ENCODE measurements around the gene AUP1.
"Not testable (repeated sequence)": the region's sequence is repeated elsewhere in the genome, so short reads cannot be mapped to it uniquely, and the experiment has no call there.

Gene AUP1

DNA sequence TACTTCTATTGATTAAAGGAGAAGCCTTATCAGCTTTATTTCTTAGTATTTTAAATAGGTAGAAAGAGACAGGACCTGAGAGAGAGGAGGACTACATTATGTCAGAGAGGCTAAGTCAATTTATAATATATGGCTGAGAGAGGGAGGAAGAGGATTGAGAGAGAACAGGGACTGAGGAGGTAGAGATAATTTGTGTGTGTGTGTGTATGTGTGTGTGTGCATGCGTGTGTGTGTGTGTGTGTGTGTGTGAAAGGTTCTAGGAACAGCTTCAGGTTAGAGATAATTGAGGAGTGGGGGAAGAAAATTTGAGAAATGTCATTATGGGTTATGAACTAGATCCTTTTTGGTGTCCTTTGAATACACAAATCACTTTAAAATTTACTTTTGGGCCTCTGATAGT is 40.2 kb upstream of the AUP1 start:
- peaks cover 7% of the 10 kb centered on the region for H3K27me3 ChIP-seq (ENCODE audit: control insufficient read depth, insufficient read depth, low read length, poor library complexity, severe bottlenecking)
- H3K4me3 ChIP-seq (ENCODE audit: insufficient read depth, low read depth, low read length) = no peak overlapping the region
- H3K9me3 ChIP-seq (ENCODE audit: control insufficient read depth, low read length) = no peaks in the 10 kb centered on the region
- no peaks in the 10 kb centered on the region for H3K4me1 ChIP-seq (ENCODE audit: control insufficient read depth, insufficient read depth, low read length)
- no peak overlapping the region for H3K27ac ChIP-seq (ENCODE audit: insufficient read depth, low read depth, low read length, poor library complexity, severe bottlenecking)
- no peaks in the 10 kb centered on the region for H3K36me3 ChIP-seq (ENCODE audit: control insufficient read depth, insufficient read depth, low read length)
- WGBS, 2 experiments = 87 to 88% methylated on average over 1 of the region's 1 CpG

DNA sequence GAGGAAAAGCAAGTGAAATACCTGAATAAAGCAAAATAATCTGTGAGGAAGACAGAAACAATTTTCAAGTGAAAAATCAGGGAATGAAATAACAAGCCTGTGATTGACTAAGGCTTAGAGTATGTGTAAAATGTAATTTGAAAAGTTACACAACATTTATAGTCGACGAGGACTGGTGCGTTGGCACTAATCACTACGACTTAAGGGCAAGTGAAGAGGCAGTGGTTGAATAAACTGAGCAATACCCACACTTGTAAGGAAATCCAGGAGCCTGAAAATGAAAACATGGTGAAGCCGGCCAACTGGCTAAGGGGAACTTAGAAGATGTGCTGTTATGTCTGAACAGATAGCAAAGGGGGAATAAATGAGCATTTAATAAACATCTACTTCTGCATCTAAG is 38.4 kb upstream of the AUP1 start:
- WGBS, 2 experiments = 92% methylated on average over 5 of the region's 5 CpGs
- Histone ChIP-seq H3K36me3 (ENCODE audit: control insufficient read depth, insufficient read depth, low read length) (no peaks in the 10 kb centered on the region), H3K4me1 (ENCODE audit: control insufficient read depth, insufficient read depth, low read length) (no peaks in the 10 kb centered on the region), H3K27ac (ENCODE audit: insufficient read depth, low read depth, low read length, poor library complexity, severe bottlenecking) (no peak overlapping the region), H3K4me3 (ENCODE audit: insufficient read depth, low read depth, low read length) (no peak overlapping the region), H3K27me3 (ENCODE audit: control insufficient read depth, insufficient read depth, low read length, poor library complexity, severe bottlenecking) (peaks cover 7% of the 10 kb centered on the region), H3K9me3 (ENCODE audit: control insufficient read depth, low read length) (no peaks in the 10 kb centered on the region)

DNA sequence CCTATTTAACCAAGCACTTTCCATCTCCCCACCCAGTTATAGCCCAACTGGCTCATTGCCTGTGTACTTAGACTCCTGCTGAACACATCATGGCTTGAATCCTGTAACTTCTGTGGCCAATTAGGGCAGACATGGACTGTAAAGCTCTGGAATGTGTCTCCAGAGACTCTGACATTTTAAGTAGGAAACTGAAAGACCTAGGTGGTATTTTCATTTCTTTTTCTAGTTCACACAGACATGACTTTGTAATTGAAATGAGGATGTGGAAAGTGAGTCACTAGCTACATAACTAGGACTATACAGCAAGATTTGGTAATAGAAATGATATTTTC is 37.2 kb upstream of the AUP1 start:
- Histone ChIP-seq H3K27ac (ENCODE audit: insufficient read depth, low read depth, low read length, poor library complexity, severe bottlenecking) (no peak overlapping the region), H3K4me1 (ENCODE audit: control insufficient read depth, insufficient read depth, low read length) (no peaks in the 10 kb centered on the region), H3K4me3 (ENCODE audit: insufficient read depth, low read depth, low read length) (no peak overlapping the region), H3K9me3 (ENCODE audit: control insufficient read depth, low read length) (no peaks in the 10 kb centered on the region), H3K36me3 (ENCODE audit: control insufficient read depth, insufficient read depth, low read length) (no peaks in the 10 kb centered on the region), H3K27me3 (ENCODE audit: control insufficient read depth, insufficient read depth, low read length, poor library complexity, severe bottlenecking) (peaks cover 11% of the 10 kb centered on the region)

DNA sequence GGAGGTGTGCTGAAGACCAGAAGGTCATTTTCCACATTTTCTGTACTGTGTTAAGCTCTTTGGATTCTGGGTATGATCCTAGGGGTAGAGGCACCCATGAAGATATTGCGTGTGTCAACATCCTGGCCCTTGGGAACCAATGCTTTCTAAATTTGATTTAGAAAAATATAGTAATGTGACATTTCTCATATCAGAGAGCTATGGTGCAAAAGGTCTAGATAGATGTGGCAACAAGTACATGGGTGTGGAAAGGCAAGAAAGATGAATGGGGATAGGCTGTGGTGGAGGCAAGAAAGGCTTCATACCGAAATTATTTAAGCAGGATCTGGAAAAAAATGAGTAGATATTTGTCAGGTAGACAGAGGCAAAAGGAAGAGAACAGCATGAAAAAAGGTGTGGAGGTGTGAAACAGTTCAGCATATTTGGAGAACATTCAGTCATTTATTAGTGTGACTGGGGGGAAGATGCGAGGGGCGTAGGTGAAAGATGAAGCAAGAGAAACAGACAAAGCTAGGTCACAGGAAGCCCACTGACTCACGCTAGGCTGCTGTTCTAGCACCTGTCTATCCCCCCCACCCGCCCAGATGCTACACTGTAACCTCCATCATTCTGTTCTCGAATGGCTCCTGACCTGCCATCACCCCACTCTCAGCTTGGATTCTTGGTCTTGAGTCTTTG is 36.7 kb upstream of the AUP1 start:
- Histone ChIP-seq H3K9me3 (ENCODE audit: control insufficient read depth, low read length) (no peaks in the 10 kb centered on the region), H3K4me3 (ENCODE audit: insufficient read depth, low read depth, low read length) (no peak overlapping the region), H3K4me1 (ENCODE audit: control insufficient read depth, insufficient read depth, low read length) (no peaks in the 10 kb centered on the region), H3K27me3 (ENCODE audit: control insufficient read depth, insufficient read depth, low read length, poor library complexity, severe bottlenecking) (peaks cover 14% of the 10 kb centered on the region), H3K27ac (ENCODE audit: insufficient read depth, low read depth, low read length, poor library complexity, severe bottlenecking) (no peak overlapping the region), H3K36me3 (ENCODE audit: control insufficient read depth, insufficient read depth, low read length) (no peaks in the 10 kb centered on the region)
- WGBS, 2 experiments = 87% methylated on average over 7 of the region's 7 CpGs

DNA sequence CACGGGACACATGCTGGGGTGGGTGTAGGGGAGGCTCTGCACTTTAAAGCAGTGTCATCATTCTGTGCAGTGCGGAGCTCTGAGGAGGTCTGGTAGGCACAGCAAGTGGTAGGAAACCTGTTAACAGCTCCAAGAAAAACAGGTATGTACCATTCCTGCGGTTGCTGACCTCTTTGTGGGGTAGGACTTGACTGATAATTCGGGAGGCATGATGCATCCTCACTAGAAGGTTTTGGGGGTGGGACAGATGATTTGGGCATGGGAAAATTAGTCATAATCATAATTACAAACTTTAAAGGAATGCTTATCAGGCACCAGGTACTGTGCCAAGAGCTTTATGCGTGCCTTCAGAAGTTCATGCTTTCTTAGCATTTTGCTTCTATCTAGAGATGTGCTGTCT is 34.7 kb upstream of the AUP1 start:
- H3K9me3 ChIP-seq (ENCODE audit: control insufficient read depth, low read length) = no peaks in the 10 kb centered on the region

DNA sequence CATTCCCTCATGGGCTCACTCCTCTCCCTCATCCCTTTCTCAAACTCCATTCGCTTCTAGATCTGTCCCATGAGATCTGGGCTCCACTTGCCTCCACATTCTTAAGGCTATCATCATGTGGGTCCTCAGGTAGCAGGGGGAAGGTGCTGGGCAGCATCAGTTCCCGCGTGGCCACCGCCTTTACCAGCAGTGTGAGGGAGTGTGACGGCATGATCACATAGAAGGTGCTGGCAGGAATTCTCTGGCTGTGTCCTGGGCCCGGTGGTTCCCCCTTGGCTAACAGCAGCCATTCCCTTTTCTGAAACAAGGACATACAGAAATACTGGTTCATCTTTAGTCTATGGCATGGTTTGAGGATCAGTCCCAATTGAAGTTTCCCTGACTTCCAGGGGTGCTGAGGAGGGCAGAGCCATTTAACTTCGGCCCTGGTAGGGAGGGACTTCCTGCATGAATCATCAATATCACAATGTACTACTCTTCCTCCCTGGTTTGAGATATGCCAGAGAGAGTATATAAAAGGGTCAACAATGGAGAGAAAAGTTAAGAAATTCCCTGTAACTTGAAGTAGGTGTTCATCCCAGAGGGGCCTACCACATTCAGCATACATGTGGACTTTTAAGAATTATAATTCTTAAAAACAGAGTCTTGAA is 32.7 kb upstream of the AUP1 start:
- Histone ChIP-seq H3K4me3 (ENCODE audit: insufficient read depth, low read depth, low read length) (no peak overlapping the region), H3K27me3 (ENCODE audit: control insufficient read depth, insufficient read depth, low read length, poor library complexity, severe bottlenecking) (peaks cover 19% of the 10 kb centered on the region), H3K36me3 (ENCODE audit: control insufficient read depth, insufficient read depth, low read length) (no peaks in the 10 kb centered on the region), H3K9me3 (ENCODE audit: control insufficient read depth, low read length) (no peaks in the 10 kb centered on the region), H3K4me1 (ENCODE audit: control insufficient read depth, insufficient read depth, low read length) (no peaks in the 10 kb centered on the region), H3K27ac (ENCODE audit: insufficient read depth, low read depth, low read length, poor library complexity, severe bottlenecking) (no peak overlapping the region)
- 91 to 93% methylated on average over 6 to 7 of the region's 7 CpGs for WGBS, 2 experiments

More for the DNA sequence above, 34.7 kb upstream of the AUP1 start:
- Histone ChIP-seq H3K4me3 (ENCODE audit: insufficient read depth, low read depth, low read length) (no peak overlapping the region), H3K27me3 (ENCODE audit: control insufficient read depth, insufficient read depth, low read length, poor library complexity, severe bottlenecking) (peaks cover 27% of the 10 kb centered on the region), H3K36me3 (ENCODE audit: control insufficient read depth, insufficient read depth, low read length) (no peaks in the 10 kb centered on the region), H3K27ac (ENCODE audit: insufficient read depth, low read depth, low read length, poor library complexity, severe bottlenecking) (no peak overlapping the region), H3K4me1 (ENCODE audit: control insufficient read depth, insufficient read depth, low read length) (no peaks in the 10 kb centered on the region)
- 86 to 91% methylated on average over 4 to 5 of the region's 5 CpGs for WGBS, 2 experiments

DNA sequence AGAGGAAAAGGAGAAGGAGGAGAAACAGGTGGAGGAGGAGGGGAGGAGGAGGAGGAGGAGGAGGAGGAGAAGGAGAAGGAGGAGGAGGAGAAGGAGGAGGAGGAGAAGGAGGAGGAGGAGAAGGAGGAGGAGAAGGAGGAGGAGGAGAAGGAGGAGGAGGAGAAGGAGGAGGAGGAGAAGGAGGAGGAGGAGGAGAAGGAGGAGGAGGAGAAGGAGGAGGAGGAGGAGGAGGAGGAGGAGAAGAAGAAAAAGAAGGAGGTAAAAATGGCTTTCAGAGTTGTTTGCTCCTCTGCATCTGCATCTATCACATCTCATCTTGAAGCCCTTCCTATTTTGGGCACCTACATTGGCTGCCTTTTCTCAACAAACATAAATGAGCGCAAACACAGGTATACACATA is 31.5 kb upstream of the AUP1 start:
- H3K27me3 ChIP-seq (ENCODE audit: control insufficient read depth, insufficient read depth, low read length, poor library complexity, severe bottlenecking) = peaks cover 22% of the 10 kb centered on the region
- not testable (repeated sequence) for H3K27ac ChIP-seq (ENCODE audit: insufficient read depth, low read depth, low read length, poor library complexity, severe bottlenecking); H3K4me1 ChIP-seq (ENCODE audit: control insufficient read depth, insufficient read depth, low read length); H3K4me3 ChIP-seq (ENCODE audit: insufficient read depth, low read depth, low read length); H3K36me3 ChIP-seq (ENCODE audit: control insufficient read depth, insufficient read depth, low read length); H3K9me3 ChIP-seq (ENCODE audit: control insufficient read depth, low read length)
- WGBS, 2 experiments = 97 to 100% methylated on average over 1 of the region's 1 CpG

DNA sequence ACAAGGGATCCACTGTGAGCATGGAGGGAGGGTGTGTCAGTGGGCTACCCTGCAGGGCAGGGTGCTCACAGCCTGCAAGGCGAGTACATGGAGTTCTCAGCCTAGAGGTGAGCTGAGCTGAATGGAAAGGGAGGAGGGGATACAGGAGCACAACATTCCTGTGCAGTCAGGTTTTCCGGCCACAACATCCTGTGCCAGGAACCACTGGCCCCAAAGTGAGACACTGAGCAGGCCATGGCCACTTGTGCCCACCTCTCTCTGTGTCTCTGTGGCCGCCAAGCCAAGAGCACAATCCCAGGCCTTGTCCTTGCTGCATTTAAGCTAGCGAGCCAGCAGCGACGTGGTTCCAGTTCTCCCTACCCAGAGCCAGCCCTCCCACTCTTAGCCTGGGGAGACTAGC is 31.1 kb upstream of the AUP1 start:
- H3K27ac ChIP-seq (ENCODE audit: insufficient read depth, low read depth, low read length, poor library complexity, severe bottlenecking) = no peak overlapping the region
- no peaks in the 10 kb centered on the region for H3K36me3 ChIP-seq (ENCODE audit: control insufficient read depth, insufficient read depth, low read length)
- WGBS, 2 experiments = 78% methylated on average over 6 of the region's 6 CpGs
- H3K9me3 ChIP-seq (ENCODE audit: control insufficient read depth, low read length) = no peaks in the 10 kb centered on the region
- H3K4me1 ChIP-seq (ENCODE audit: control insufficient read depth, insufficient read depth, low read length) = no peaks in the 10 kb centered on the region
- no peak overlapping the region for H3K4me3 ChIP-seq (ENCODE audit: insufficient read depth, low read depth, low read length)
- peaks cover 26% of the 10 kb centered on the region for H3K27me3 ChIP-seq (ENCODE audit: control insufficient read depth, insufficient read depth, low read length, poor library complexity, severe bottlenecking)

DNA sequence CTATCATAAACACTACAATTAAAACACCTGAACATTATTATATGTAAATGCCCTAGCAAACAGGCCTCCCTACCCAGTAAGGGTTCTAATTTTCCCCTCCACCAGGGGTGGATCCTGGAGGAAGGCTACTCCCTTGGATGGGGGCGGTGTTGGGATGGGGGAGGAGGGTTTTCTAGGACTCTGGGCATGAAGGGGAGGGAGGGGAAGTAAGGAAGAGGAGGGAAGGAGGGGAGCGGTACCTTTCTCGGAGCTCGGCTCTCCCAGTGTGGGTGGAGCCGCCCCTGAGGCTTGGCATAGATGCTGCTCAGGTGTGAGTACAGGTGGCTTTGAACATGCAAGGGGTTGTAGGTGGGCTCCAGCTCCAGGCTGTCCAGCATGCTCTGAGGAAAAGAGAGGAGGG is 30.4 kb upstream of the AUP1 start:
- WGBS, 2 experiments = 37 to 45% methylated on average over 5 of the region's 5 CpGs
- no peak overlapping the region for H3K4me3 ChIP-seq (ENCODE audit: insufficient read depth, low read depth, low read length)

DNA sequence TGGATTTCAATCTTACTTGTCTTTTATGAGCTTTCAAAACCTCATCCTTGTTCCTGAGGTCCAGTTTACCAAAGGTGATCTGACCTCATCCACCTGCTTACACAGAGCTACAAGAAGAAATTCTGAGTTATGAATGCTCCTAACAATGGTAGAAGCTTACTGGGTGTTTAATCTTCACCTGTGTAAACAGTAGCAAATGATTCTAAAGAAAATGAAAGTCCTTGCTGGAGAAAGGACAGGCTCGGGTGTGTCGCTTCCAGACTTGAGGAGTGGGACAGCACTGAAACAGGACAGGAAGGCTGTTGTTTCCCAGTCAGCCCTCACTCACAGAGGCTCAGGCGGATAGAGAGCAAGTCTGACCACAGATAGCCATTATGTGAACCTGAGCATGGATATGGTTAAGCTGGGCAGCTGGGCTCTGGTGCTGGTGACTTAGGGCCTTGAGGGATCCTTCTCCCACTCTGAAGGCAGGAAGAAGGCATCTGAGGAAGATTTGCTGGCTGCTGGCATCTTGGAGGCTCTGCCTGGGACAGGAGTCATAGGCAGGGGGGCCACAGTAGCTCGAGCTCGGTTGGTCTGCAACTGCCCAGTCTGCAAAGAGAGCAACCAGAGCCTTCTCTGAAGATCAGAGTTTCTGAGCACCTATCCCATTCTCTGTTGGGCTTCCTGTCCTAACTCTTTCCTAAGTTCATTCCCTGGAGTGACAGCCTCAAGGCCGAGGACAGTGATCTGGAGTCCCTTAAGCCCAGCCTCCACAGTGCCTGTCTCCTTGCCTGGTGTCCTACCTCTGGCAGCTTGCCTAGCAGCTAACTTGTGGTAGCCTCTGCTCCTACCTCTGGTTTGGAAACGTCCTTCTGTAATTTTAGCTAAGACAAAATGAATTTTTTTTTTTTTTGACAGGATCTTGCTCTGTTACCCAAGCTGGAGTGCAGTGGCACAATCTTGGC is 29.1 kb upstream of the AUP1 start:
- Histone ChIP-seq H3K27ac (ENCODE audit: insufficient read depth, low read depth, low read length, poor library complexity, severe bottlenecking) (no peak overlapping the region), H3K27me3 (ENCODE audit: control insufficient read depth, insufficient read depth, low read length, poor library complexity, severe bottlenecking) (peaks cover 38% of the 10 kb centered on the region), H3K36me3 (ENCODE audit: control insufficient read depth, insufficient read depth, low read length) (no peaks in the 10 kb centered on the region), H3K4me1 (ENCODE audit: control insufficient read depth, insufficient read depth, low read length) (no peaks in the 10 kb centered on the region), H3K9me3 (ENCODE audit: control insufficient read depth, low read length) (no peaks in the 10 kb centered on the region), H3K4me3 (ENCODE audit: insufficient read depth, low read depth, low read length) (no peak overlapping the region)
- WGBS, 2 experiments = 86 to 87% methylated on average over 7 of the region's 7 CpGs

More for the DNA sequence above, 30.4 kb upstream of the AUP1 start:
- Histone ChIP-seq H3K27ac (ENCODE audit: insufficient read depth, low read depth, low read length, poor library complexity, severe bottlenecking) (no peak overlapping the region), H3K27me3 (ENCODE audit: control insufficient read depth, insufficient read depth, low read length, poor library complexity, severe bottlenecking) (peaks cover 33% of the 10 kb centered on the region), H3K4me1 (ENCODE audit: control insufficient read depth, insufficient read depth, low read length) (no peaks in the 10 kb centered on the region), H3K36me3 (ENCODE audit: control insufficient read depth, insufficient read depth, low read length) (no peaks in the 10 kb centered on the region), H3K9me3 (ENCODE audit: control insufficient read depth, low read length) (no peaks in the 10 kb centered on the region)

All from ectodermal cell (in vitro differentiated cells).